Erythroblast (primary cell): ENCODE measurements around the gene KIF26B.

Experiments
- GATA1 ChIP-seq: IDR thresholded peaks from 2 replicates; pipeline ENCODE4 v1.6.1; 2011; ENCODE audit warnings: low read depth, mild to moderate bottlenecking, control low read depth, low read length, moderate library complexity
- POLR2A ChIP-seq: IDR thresholded peaks from 2 replicates; pipeline ENCODE4 v1.6.1; 2011; ENCODE audit warnings: mild to moderate bottlenecking, low read length

DNA sequence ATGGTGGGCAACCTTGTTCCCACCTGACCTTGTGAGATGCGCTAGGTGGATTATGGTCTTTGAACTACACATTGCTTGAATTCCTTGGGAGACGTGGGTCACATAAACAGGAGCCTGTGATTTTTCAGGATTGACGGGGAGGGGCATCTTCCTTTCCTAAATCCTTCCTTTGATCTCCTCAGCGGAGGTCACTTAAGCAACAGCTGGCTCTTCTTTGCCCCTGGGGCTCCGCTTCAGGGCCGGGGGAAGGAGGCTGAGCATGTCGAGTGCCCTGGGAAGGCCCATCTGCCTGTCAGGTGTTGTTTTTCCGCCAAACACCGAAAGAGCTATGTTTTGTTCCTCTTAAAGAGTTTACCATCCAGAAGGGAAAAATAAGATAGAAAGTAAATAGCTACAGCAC, 40.6 kb downstream of the KIF26B start:
- TF ChIP-seq POLR2A = no peak
- no peak for TF ChIP-seq GATA1
